HG03159 (cell line): Measurements from ENCODE around the gene NKIRAS2.
A peak's percentile ranks its signal among the peaks of the same experiment; 100 is the strongest.

Source experiments
- ATAC-seq: cut with Tn5 transposase; IDR thresholded peaks from one replicate; pipeline ENCODE4 v1.9.1; 2021; ENCODE audit warnings: mild to moderate bottlenecking, moderate library complexity; ENCODE audit not compliant: unreplicated experiment

NKIRAS2 gene

DNA sequence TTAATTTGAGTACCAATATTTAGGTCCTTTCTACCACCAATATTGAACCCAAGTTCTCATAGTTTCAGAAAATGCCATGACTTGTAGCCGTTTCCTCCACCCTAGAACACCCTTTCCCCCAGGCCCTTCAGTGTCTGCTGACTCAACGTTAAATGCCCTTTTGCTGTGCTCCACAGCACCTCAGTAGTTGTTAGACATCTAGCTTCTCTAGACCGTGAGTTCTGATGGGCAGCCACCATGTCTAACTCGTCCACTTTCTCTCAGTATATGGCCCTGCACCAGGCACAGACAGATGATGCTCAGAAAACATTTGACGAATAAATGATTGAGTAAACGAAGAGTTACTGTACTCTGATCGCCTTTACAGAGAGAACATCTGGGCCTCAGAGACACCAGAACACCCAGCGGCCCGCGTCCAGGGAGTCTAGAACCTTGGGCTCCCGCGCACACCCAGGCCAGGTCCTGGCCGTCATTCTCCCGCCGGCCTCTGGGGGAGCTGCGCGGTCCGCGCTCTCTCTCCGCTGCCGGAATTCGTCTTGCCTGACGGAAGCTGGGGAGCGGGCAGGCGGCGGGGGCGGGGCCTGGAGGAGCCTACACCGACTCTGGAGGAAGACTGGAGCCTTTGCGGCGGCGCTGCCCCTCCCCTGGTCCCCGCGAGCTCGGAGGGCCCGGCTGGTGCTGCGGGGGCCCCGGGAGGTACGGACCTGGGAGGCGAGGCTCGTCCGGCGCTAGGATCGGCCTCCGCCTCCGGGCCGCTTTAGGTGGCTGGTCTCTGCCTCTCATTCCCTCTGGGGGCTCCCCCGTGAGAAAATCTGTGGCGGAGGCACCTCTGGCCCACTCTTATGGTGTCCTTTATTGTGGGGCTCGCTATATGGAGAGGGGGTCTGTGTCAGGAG, at the start of gene NKIRAS2:
Gene NKIRAS2, plus strand, starts transcription at position 582 of the 896 bp plus-strand sequence. CDS start 1,488 bp downstream, outside the sequence.
- peak; percentile 58 for ATAC-seq

DNA sequence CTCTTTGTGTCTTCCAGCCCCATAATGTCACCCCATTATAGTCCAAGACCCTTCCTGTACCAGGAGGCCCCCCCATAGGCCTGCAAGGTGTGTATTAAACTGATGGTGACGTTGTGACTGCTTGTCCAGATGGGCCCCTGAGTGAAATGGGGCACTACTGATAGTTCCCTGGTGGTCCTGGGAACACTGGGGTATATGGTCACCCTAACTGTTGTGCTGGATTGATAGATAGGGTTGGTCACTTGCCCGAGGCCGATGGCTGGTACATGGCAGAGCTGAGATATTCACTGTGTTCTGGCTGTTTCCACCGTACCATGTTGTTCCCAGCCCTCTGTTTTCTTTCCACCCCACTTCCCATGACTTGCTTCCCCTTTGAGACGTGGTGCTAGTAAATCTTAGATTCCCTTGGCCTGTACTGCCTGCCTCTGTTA, 49.0 kb upstream of the NKIRAS2 start:
- no peak for ATAC-seq

- no peak for ATAC-seq
Observed at GRCh38 chr17:41971721-41972523, 48.0 kb upstream of the NKIRAS2 start.

DNA sequence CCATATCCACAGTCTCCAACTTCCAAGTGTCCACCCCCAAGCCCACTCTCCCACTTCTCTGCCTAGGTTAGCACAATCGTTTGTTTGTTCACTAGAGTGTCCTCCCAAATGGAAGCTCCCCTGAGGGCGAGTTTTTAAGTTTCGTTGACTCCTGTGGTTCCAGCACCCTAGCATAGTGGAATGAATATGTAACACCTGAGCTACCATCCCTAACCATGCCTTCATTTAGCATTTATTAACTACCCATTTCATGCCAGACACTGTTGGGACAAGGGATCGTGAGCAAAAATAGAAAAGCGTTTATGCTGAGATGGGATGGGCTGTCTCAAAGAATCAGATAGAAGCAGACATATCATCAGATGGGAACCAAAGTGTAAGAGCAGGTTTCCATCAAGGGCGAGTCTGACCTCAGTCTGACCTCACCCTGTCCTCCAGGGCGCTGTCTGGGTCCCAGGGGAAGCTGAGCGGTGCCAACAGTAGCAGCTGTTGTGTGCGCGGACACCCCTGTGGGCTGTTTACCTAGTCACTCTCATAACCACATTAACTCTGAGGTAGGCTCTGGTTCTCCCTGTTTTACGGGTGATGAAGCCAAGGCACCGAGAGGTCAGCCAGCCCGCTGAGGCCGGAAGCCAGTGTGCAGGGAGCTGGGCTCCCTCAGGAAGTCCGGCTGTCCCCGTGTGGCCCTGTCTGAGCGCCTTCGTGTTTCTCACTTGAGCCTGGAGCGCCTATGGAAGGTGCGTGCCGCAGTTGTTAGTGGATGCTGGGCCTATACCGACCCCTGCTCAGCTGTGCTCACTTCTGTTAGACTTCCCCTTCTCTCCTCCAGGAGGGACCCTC, 47.1 kb upstream of the NKIRAS2 start:
- no peak for ATAC-seq

DNA sequence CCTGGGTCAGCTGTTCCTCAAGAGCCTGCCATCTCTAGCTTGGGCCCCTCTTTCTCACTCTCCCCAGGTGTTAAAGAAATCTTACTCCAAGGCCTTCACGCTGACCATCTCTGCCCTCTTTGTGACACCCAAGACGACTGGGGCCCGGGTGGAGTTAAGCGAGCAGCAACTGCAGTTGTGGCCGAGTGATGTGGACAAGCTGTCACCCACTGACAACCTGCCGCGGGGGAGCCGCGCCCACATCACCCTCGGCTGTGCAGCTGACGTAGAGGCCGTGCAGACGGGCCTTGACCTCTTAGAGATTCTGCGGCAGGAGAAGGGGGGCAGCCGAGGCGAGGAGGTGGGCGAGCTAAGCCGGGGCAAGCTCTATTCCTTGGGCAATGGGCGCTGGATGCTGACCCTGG, 46.5 kb upstream of the NKIRAS2 start:
- no peak for ATAC-seq

GRCh38 chr17:41974031-41974430, 45.9 kb upstream of the NKIRAS2 start:
- ATAC-seq, result no peak

DNA sequence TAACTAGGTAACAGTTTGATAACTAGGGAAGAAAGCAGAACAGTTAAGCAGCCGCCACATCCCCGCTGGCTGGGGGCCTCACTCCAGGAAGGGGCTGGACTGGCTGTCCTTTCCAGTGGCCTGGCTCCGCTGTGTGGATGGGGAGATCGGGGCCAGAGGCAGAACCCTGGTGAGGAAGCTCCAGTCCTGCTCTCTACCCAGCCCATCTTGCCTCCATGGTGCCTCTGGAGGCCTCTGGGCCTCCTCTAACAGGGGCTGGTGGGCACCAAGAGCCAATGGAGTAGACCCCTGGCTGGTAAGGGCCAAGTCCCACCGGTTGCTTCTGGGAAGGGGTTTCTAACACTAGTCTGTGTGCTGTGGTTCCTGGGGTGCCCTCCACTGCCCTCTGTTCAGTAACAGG, 45.2 kb upstream of the NKIRAS2 start:
- ATAC-seq, result no peak

DNA sequence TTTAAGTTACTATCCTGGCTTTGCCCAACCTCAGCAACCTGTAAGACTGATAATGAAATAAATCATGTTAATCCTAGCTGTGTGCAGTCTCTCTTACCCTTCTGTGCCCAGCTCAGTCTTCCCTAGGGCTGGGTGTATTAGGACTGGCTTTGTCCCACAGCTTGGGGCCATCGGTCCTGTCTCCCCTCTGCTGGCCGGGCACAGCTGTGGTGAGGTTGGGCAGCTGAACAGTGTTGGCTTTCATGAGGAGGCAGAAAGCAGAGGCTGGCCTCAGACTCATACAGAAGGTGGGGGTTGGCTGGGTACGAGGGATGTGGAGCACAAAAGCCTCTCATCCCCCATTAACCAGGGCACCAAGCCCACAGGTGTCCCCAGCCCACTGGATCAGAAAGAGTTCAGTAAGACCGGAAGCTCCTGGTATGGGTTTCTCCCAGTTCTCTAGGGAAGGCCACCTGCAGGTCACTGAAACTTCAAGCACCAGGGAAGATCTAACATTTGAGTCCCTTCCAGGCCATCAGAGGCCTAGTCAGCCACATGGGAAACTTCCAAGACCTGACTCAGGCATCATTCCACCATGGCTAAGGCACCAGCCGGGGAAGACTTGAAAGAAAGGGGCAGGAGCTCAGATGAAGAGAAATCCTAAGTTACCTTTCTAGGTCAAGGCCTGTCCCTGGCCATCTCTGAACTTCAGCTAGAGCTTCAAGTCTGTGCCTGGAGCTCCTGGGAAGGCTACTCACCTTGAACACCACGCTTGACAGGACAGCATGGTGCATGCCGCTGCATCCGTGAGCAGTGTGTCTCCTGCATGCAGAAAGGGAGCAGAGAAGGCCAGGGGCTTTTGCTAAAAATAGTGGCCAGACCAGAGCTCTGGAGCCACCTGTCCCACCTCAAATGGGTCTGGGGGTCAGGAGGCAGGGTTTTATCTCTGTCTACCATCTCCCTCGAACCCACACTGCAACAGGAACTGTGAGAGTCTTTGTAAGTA, 44.5 kb upstream of the NKIRAS2 start:
- ATAC-seq, result no peak

- ATAC-seq, result no peak
Observed at GRCh38 chr17:41976142-41976768, 43.6 kb upstream of the NKIRAS2 start.

DNA sequence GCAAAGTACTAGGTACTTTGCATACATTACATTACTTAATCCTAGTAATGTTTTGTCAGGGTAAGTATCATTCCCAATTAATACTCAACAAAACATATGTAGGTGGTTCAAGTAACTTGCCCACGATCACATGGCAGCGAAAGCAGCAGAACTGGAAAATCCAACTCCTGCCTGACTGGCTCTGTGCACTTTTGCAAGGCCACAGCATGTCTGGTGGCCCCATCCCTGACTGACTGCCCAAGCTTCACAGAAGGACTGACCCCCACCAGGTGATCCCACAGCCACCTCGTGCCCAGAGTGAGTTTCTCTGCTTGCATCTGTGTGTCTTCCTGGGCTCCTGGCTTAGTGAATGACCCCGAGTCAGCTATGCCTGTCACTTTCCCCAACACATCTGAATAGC, 41.9 kb upstream of the NKIRAS2 start:
- no peak for ATAC-seq

DNA sequence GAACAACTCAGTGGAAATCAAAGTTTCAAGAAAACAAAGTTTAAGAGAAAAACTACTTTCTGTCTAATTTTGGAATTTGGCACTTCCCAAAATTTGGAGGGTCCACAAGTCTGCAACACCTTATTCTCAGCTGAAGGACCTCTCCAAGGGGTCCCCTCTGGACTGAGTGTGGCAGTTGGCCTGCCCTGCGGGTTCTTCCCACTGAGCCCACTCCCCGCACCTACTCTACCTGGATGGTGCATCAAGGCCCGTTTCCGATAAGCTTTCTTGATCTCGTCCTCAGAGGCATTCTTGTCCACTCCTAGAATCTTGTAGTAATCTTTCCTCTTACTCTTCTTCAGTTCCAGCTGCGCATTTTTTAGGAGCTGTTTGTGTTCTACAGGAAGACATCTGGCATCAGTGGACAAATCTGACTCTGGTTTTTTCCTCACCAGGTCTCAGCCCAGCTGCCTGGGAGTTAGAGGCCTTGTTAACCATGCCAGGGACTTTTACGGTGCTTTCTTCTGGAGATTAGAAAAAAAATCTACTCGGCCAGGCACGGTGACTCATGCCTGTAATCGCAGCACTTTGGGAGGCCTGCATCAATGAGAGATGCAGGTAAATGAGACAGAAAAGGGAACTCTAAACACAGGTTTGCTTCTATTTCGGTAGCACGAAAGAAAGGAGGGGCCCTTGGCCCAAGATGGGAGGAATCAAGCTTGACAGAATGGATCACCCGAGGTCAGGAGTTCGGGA, 37.7 kb upstream of the NKIRAS2 start:
- no peak for ATAC-seq

DNA sequence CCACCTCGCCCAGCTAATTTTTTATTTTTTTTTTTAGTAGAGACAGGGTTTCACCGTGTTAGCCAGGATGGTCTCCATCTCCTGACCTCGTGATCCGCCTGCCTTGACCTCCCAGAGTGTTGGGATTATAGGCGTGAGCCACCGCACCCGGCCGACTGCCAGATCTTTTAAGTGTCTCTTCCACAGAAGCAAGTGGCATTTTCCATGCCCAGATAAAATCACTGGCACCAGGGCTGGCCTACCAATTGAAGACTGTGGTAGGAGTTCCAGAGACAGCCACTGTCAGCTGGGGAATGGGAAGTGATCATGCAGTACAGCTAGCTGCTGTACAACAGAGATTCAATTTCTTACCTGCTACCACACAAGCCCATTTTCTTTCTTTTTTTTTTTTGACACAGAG, 35.4 kb upstream of the NKIRAS2 start:
- no peak for ATAC-seq

DNA sequence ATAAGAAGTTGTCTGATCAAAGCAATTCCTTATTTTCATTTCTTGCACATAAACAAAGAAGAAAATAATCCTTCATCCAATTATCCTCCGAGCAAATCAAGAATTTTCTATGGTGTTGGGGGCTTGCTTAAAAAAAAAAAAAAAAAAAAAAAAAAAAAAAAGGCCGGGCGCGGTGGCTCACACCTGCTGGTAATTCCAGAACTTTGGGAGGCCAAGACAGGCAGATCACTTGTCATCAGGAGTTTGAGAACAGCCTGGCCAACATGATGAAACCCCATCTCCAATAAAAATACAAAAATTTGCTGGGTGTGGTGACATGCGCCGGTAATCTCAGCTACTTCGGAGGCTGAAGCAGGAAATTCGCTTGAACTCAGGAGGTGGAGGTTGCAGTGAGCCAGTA, 34.0 kb upstream of the NKIRAS2 start:
- no peak for ATAC-seq

DNA sequence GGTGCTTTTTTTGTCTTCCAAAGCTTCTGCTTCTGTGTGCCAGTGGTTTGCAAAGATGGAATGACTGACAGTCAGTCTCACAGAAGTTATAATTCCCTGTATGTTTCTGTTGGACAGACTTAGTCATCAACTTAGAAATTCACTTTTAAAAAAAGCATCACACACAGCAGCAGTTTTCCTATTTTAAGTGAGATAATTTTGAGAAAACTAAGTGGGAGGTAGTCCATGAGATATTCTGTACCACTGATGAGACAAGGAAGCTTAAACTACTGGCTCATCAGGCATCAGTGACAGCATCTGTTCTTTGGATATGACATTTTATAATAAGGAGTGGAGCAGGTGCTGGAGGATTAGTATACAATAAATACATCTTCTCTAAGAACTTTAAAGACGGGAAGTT, 33.3 kb upstream of the NKIRAS2 start:
- no peak for ATAC-seq

DNA sequence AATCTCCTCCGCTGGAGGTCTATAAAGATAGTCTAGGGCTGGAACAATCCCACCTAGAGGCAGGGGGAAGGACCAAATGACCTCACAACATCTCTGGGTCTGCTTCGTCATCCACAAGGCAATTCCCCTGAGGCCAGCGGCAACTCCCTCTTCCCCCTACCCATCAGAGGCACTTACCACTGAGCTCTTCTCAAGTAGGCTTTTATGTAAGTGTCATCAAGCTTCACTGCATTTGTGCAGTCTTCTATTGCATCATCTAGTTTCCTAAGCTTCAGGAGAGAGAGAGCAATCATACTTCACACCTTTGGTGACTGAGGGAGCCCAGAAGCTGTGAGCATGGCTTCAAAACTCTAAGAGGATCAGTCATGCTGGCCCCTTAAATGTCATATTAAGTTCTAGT, 32.2 kb upstream of the NKIRAS2 start:
- no peak for ATAC-seq

GRCh38 chr17:41988418-41988817, 31.5 kb upstream of the NKIRAS2 start:
- no peak for ATAC-seq

DNA sequence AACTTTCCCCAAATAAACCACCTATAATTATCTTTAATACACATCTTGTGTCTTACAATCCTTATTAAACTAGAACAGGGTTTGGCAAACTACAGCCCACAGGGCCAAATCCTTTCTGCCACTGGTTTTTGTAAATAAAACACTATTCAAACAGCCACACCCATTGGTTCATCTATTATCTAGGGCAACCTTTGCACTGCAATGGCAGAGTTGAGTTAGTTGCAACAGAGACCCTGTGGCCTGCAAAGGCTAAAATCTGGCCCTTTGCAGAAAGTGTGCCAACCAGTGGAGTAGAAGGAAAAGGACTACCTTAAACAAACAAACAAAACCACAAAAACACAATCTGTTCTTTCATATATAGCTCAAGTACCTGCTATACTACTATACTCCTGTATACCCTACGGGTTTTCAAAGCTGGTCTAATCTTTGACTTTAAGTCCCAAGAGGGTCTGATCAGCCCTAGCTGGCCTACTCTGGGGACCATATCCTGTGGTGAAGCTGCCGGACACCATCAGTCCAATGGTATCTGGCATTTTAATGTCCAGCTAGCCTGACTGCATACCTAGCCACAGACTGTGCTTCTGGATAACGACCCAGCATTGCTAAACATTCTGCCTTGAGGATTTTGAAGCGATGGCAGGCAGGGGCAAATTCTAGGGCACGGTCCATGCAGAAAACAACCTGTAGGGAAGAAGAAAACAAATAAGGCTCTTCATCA, 30.0 kb upstream of the NKIRAS2 start:
- no peak for ATAC-seq

DNA sequence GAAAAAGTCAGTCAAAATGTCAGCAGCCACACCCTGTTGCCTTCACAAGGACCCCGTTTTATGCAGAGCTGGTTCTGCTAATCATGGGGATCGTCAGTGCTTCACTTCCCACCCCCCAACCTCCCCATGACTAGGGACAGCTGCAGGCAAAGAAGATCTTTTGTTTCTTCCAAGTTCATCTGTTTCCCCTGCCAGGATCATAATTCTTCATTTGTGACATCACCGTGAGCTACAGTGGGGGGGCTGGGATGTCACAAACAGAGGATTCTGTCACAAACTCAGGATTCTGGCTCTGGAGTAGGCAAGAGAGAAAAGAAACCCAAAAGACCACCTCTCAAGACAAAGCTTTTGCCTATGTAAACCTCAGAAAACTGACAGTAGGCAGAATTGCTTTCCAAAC, 27.3 kb upstream of the NKIRAS2 start:
- ATAC-seq, result no peak
